ENCODE data around the gene FAU. TPM values are rescaled to one million over a fixed set of nuclear protein-coding genes. Genes with fewer than 3 reads are reported as not detected.

The FAU gene
- total and polyA plus RNA-seq, 2 of the 13 experiments (the other 11 are each of a cell fraction or from before 2014, with no cell fraction given): 374 to 869 TPM

GRCh38 chr11:65111744-65112545, 10.0 kb downstream of the FAU start, which contains the start of gene TM7SF2 (continued):
- TF ChIP-seq HOXA5 (CRISPR knock-in tag; IDR thresholded peaks at IDR 0.05): peak; percentile 75
- TF ChIP-seq ZNF557 (CRISPR knock-in tag; IDR thresholded peaks at IDR 0.05): 0 out of 2 replicates have a peak, but pooled peaks have one; percentile 48
- TF ChIP-seq ISX (CRISPR knock-in tag; conservative IDR thresholded peaks at IDR 0.05): no peak
- 0 out of 2 replicates have a peak, but pooled peaks have one; percentile 13 for TF ChIP-seq ELF3 (CRISPR knock-in tag; IDR thresholded peaks at IDR 0.05)
- TF ChIP-seq NCOA2 (CRISPR knock-in tag; IDR thresholded peaks at IDR 0.05): no peak
- TF ChIP-seq KMT2B (CRISPR knock-in tag; IDR thresholded peaks at IDR 0.05): no peak
- TF ChIP-seq GABPA (IDR thresholded peaks at IDR 0.05; ENCODE audit: low read depth, low read length): no peak
- TF ChIP-seq GABPA (CRISPR knock-in tag; IDR thresholded peaks at IDR 0.05; ENCODE audit: low read depth): peak; percentile 44; the same call in 1 of the 2 replicates
- TF ChIP-seq MIXL1 (CRISPR knock-in tag; IDR thresholded peaks at IDR 0.05): peak; percentile 49; the same call in 1 of the 2 replicates
- TF ChIP-seq KLF12 (CRISPR knock-in tag; IDR thresholded peaks at IDR 0.05; ENCODE audit: borderline replicate concordance): peak; percentile 86; the same call in 1 of the 2 replicates
- peak; percentile 50 for TF ChIP-seq RBM39 (IDR thresholded peaks at IDR 0.05; ENCODE audit: low read depth, low read length, poor library complexity, severe bottlenecking)
- TF ChIP-seq YEATS4 (CRISPR knock-in tag; IDR thresholded peaks at IDR 0.05; ENCODE audit: borderline replicate concordance): no peak; the same call in 1 of the 2 replicates
- TF ChIP-seq TEAD3 (CRISPR knock-in tag; optimal IDR thresholded peaks at IDR 0.05; ENCODE audit: borderline replicate concordance): peak; percentile 50
- TF ChIP-seq TFAP4 (IDR thresholded peaks at IDR 0.05; ENCODE audit: borderline replicate concordance, low read depth): 0 out of 2 replicates have a peak, but pooled peaks have one; percentile 24
- 0 out of 2 replicates have a peak, but pooled peaks have one; percentile 25 for TF ChIP-seq NR2C2 (CRISPR knock-in tag; IDR thresholded peaks at IDR 0.05; ENCODE audit: borderline replicate concordance)
- TF ChIP-seq CREM (IDR thresholded peaks at IDR 0.05): 0 out of 2 replicates have a peak, but pooled peaks have one; percentile 27
- no peak for TF ChIP-seq CREM (CRISPR knock-in tag; IDR thresholded peaks at IDR 0.05)
- peak; percentile 91 for TF ChIP-seq TAF1 (CRISPR knock-in tag; IDR thresholded peaks at IDR 0.05)
- 0 out of 2 replicates have a peak, but pooled peaks have one; percentile 33 for TF ChIP-seq PAXIP1 (CRISPR knock-in tag; conservative IDR thresholded peaks at IDR 0.05)
- TF ChIP-seq ZNF317 (CRISPR knock-in tag; IDR thresholded peaks at IDR 0.05): peak; percentile 54; the same call in 1 of the 2 replicates
- TF ChIP-seq HNF1B (CRISPR knock-in tag; IDR thresholded peaks at IDR 0.05): peak; percentile 62; the same call in 1 of the 2 replicates
- peak; percentile 62; the same call in 1 of the 2 replicates for TF ChIP-seq KDM5A (IDR thresholded peaks at IDR 0.05; ENCODE audit: borderline replicate concordance, low read length)
- peak; percentile 99 for TF ChIP-seq KDM2A (CRISPR knock-in tag; IDR thresholded peaks at IDR 0.05; ENCODE audit: borderline replicate concordance, low read depth)
- TF ChIP-seq ZNF335 (CRISPR knock-in tag; IDR thresholded peaks at IDR 0.05): no peak
- peak; percentile 16; the same call in 1 of the 2 replicates for TF ChIP-seq ZNF547 (CRISPR knock-in tag; IDR thresholded peaks at IDR 0.05)
- TF ChIP-seq RXRB (CRISPR knock-in tag; IDR thresholded peaks at IDR 0.05; ENCODE audit: borderline replicate concordance): peak; percentile 16; the same call in 1 of the 2 replicates

Data from HepG2 (cell line).